HG03039 (cell line): ENCODE data around the gene TCN1.

Experiments
- ATAC-seq: cut with Tn5 transposase; IDR thresholded peaks from one replicate; pipeline ENCODE4 v1.9.1; 2021; ENCODE audit warnings: mild to moderate bottlenecking, moderate library complexity; ENCODE audit not compliant: unreplicated experiment

The TCN1 gene

GRCh38 chr11:59810189-59810910 is 55.9 kb downstream of the TCN1 start, which contains the start of gene MRPL16:
TSS of gene MRPL16 (minus strand) at chr11:59810778. CDS start at chr11:59810658, 120 bp downstream.
- ATAC-seq: peak; percentile 99

GRCh38 chr11:59807047-59807610 is 59.2 kb downstream of the TCN1 start:
- ATAC-seq: no peak

GRCh38 chr11:59804061-59804460 is 62.2 kb downstream of the TCN1 start:
- ATAC-seq: no peak
